WI38 (cell line): ENCODE results near the gene CLDN19.

ENCODE experiments used
- H3K4me3 ChIP-seq: 2 replicates; pipeline ENCODE4 v1.5.1; 2011; ENCODE audit warnings: low read depth, mild to moderate bottlenecking, control low read depth, low read length
- TF ChIP-seq, protein P1 (sequence below): IDR thresholded peaks from 2 replicates; pipeline ENCODE4 v1.5.1; 2012; ENCODE audit warnings: low read depth, mild to moderate bottlenecking, control low read depth, low read length

CLDN19 gene

DNA sequence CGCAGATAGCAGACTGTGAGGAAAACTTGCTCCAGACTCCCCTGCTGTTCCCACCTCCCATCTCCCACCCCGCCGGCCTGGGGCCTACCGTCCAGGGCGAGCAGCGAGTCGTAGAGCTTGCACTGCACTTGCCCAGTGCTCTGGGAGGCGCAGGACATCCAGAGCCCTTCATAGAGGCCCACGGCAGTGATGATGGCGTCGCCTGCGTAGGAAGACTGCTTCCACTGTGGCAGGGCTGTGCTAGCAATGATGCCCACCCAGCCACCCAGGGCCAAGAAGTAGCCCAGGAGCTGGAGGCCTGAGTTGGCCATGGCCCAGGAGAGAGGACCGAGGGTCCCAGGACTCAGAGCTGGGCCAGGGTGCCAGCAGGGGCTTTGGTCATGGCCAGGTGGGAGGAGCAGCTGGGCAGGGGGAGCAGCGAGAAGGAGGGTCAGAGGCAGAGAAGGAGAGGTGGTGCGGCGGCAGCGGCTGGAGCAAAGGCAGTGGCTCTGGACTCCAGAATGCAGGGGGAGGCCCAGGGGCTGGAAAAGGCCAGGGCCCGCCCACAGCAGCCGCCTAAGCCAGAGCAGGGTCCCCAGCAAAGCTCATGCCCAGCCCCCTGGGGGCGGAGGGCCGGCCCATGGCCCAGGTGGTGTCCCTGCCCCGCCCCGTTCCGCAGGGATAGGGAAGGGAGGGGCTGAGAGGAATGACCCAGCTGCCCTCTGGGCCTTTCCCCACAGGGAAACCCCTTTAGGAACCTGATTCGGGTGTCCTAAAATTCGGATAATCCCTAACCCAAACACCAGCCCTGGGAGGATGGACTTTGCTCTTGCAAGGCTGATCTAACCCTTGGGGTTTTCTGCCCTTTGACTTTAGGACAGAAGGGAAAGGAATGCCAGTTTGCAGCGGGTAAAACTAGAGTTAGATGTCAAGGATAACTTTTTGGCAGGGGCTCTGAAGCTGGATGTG, at the start of gene CLDN19:
Gene CLDN19 (minus strand): TSS at position 484 of the 948 bp plus-strand sequence. CDS start 173 bp downstream, at position 311.
- TF ChIP-seq, protein P1, sequence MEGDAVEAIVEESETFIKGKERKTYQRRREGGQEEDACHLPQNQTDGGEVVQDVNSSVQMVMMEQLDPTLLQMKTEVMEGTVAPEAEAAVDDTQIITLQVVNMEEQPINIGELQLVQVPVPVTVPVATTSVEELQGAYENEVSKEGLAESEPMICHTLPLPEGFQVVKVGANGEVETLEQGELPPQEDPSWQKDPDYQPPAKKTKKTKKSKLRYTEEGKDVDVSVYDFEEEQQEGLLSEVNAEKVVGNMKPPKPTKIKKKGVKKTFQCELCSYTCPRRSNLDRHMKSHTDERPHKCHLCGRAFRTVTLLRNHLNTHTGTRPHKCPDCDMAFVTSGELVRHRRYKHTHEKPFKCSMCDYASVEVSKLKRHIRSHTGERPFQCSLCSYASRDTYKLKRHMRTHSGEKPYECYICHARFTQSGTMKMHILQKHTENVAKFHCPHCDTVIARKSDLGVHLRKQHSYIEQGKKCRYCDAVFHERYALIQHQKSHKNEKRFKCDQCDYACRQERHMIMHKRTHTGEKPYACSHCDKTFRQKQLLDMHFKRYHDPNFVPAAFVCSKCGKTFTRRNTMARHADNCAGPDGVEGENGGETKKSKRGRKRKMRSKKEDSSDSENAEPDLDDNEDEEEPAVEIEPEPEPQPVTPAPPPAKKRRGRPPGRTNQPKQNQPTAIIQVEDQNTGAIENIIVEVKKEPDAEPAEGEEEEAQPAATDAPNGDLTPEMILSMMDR = no peak
- no peak within 1 kb of the TSS for H3K4me3 ChIP-seq

DNA sequence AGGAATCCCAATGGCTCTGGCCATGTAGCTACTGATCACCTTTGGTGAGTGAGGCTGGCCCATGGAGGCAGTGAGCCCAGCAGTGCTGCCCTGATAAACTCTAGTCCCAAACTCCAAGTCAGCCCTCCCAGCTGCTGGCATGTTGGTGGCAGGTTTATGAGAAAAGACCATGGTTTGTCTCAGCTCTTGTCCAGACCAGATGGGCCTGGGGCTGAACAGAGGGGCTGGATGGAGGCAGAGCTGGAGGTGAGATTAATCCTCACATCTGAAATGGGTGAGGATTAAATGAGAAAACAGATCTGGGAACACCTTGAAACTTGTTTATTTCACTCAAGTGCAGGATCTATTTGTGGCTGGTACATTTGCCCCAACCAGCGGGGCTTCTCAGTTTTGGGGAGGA, 48.0 kb upstream of the CLDN19 start:
- H3K4me3 ChIP-seq = no peak overlapping the region
- TF ChIP-seq, protein P1 = no peak

DNA sequence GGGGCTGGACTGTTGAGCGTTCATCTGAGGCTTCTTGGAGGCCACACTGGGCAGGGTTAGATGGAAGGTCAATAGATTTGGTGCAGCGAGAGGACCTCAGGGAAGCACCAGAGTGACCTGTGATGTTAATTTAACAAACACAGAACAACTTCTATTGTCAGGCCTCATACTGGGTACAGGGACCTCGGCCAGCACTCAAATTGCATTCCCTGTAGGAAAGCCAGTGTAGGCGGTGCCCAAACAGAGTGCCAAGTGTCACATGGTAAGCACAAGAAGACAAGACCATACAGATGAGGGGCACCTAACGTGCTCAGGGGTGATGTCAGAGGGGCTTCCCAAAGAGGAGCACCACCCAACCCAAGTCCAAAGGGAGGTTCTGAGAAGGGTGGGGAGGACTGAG, 46.1 kb upstream of the CLDN19 start:
- TF ChIP-seq, protein P1 = no peak
- no peak overlapping the region for H3K4me3 ChIP-seq

DNA sequence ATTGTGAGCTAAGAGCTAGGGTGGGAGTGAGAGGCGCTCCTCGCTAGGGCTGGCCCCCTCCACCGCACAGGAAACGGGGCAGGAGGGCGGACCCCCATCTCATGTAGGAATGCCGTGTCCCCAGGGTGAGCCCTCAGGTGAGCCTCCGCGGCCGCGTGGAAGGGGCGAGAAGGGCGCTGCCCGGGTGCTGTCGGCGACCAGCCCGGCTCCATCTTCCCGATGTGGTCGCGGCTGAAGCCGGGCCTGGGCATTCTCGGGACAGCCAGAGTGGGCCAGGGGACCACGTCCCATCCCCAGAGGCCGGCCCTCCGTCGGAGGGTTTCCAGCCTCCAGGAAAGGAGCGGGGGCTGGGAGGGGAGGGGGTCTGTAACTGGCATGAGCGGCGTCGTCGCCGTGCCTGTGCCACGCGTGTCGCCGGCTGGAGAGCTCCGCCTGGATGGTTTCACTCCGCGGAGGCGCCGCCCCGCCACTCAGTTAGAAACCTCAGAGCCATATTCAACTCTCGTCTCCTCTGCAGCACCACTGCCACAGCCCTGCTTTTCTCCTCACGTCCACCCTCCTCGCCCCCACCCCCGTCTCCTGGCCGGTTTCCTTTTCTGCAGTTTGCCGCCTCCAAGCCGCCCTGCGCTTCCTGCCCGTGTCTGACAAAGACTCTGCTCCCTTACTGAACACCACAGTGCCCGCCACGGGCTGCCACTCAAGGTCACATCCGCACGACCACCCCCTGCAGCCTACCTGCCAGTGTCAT, 45.1 kb upstream of the CLDN19 start, which contains the start of gene TMEM269:
Gene TMEM269 (plus strand): TSS at position 46 of the 748 bp plus-strand sequence. CDS start 4,903 bp downstream, outside the sequence.
- TF ChIP-seq, protein P1 = no peak
- H3K4me3 ChIP-seq = peak within 1 kb of the TSS; percentile 29; the same call in 1 of the 2 replicates

GRCh38 chr1:42784547-42784945, 44.5 kb upstream of the CLDN19 start:
- TF ChIP-seq, protein P1 = no peak
- no peak overlapping the region for H3K4me3 ChIP-seq

DNA sequence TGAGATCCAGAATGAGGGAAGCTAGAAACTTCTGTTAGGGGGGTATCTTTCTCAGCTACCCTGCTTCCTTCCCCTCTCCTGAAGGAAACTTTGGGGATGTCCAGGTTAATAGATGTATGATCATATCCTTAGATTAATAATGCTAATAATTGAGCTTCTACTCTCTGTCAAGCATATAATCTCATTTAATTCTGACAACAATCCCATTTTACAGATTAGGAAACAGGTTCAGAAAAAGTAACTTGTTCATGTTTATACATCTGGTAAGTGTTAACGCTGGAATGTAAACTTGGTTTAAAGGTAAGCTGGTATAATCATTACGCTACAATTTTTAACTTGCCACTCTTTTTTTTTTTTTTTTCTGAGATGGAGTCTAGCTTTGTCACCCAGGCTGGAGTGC, 43.1 kb upstream of the CLDN19 start:
- TF ChIP-seq, protein P1 = no peak
- no peak overlapping the region for H3K4me3 ChIP-seq

GRCh38 chr1:42780176-42780575, 40.1 kb upstream of the CLDN19 start:
- no peak overlapping the region for H3K4me3 ChIP-seq
- TF ChIP-seq, protein P1 = no peak
